Measurements from ENCODE around the gene NELFA. TPM values are rescaled to one million over a fixed set of nuclear protein-coding genes. Genes with fewer than 3 reads are reported as not detected.

NELFA gene
- total and polyA plus RNA-seq, 7 experiments from 2014 or later = 29.2 to 50.1 (median 42.8) TPM

GRCh38 chr4:1976416-1977352 is 32.1 kb downstream of the NELFA start:
- intact Hi-C loops (cut with micrococcal nuclease) = no loop called here
- peaks cover 0 to 5% (median 0%) of the 10 kb centered on the region in 7 donors for H3K4me1 Mint-ChIP-seq
- Histone ChIP-seq H3K36me3 (ENCODE audit: control insufficient read depth in 2 of 3, insufficient read depth in 3 of 3, low read length in 3 of 3) (peaks cover 0 to 77% (median 8%) of the 10 kb centered on the region in 3 experiments), H3K27ac (ENCODE audit: low read depth, low read length) (no peak overlapping the region), H3K4me3 (ENCODE audit: low read length) (no peak overlapping the region), H3K4me1 (ENCODE audit: control insufficient read depth in 2 of 2, insufficient read depth in 2 of 2, low read length in 2 of 2) (no peaks in the 10 kb centered on the region), H3K9me3 (ENCODE audit: control insufficient read depth in 2 of 3, low read length in 3 of 3) (no peaks in the 10 kb centered on the region), H3K27me3 (ENCODE audit: control insufficient read depth in 2 of 2, insufficient read depth in 2 of 2, low read length in 2 of 2) (no peaks in the 10 kb centered on the region)
- no peak for ATAC-seq
- peaks cover 0 to 38% (median 13%) of the 10 kb centered on the region in 5 donors for H3K36me3 Mint-ChIP-seq
- POLR2A ChIA-PET = no interaction called here
- no peaks in the 10 kb centered on the region for H3K27me3 Mint-ChIP-seq
- no peak overlapping the region for H3K27ac Mint-ChIP-seq
- no peak for DNase-seq
- no peak overlapping the region for H3K4me3 Mint-ChIP-seq
- H3K9me3 Mint-ChIP-seq = no peaks in the 10 kb centered on the region
- CTCF ChIA-PET = no interaction called here

- Histone ChIP-seq H3K27me3 (ENCODE audit: control insufficient read depth in 2 of 2, insufficient read depth in 2 of 2, low read length in 2 of 2) (no peaks in the 10 kb centered on the region), H3K9me3 (ENCODE audit: control insufficient read depth in 2 of 3, low read length in 3 of 3) (no peaks in the 10 kb centered on the region), H3K36me3 (ENCODE audit: control insufficient read depth in 2 of 3, insufficient read depth in 3 of 3, low read length in 3 of 3) (peaks cover 0 to 68% (median 8%) of the 10 kb centered on the region in 3 experiments), H3K4me1 (ENCODE audit: control insufficient read depth in 2 of 2, insufficient read depth in 2 of 2, low read length in 2 of 2) (no peaks in the 10 kb centered on the region), H3K4me3 (ENCODE audit: low read length) (no peak overlapping the region), H3K27ac (ENCODE audit: low read depth, low read length) (no peak overlapping the region)
- Mint-ChIP-seq H3K27ac (no peak overlapping the region), H3K27me3 (no peaks in the 10 kb centered on the region), H3K9me3 (no peaks in the 10 kb centered on the region), H3K4me3 (no peak overlapping the region), H3K36me3 (peaks cover 0 to 31% (median 12%) of the 10 kb centered on the region in 5 donors), H3K4me1 (peaks cover 0 to 2% (median 0%) of the 10 kb centered on the region in 7 donors)
- ATAC-seq = no peak
- intact Hi-C loops (cut with micrococcal nuclease) = no loop called here
- no peak for DNase-seq
- POLR2A ChIA-PET = no interaction called here
- CTCF ChIA-PET = no interaction called here
Measured at GRCh38 chr4:1975880-1976279, 32.9 kb downstream of the NELFA start.

- no peak for DNase-seq
- intact Hi-C loops (cut with micrococcal nuclease) = no loop called here
- Mint-ChIP-seq H3K4me3 (no peak overlapping the region), H3K27me3 (no peaks in the 10 kb centered on the region), H3K9me3 (no peaks in the 10 kb centered on the region), H3K4me1 (no peaks in the 10 kb centered on the region), H3K36me3 (peaks cover 0 to 31% (median 11%) of the 10 kb centered on the region in 5 donors), H3K27ac (peak overlapping the region in 1 of 9 donors; percentile 56)
- no peak overlapping the region for H3K27ac ChIP-seq (ENCODE audit: low read depth, low read length)
- peaks cover 0 to 65% (median 6%) of the 10 kb centered on the region in 3 experiments for H3K36me3 ChIP-seq (ENCODE audit: control insufficient read depth in 2 of 3, insufficient read depth in 3 of 3, low read length in 3 of 3)
- no peaks in the 10 kb centered on the region for H3K27me3 ChIP-seq (ENCODE audit: control insufficient read depth in 2 of 2, insufficient read depth in 2 of 2, low read length in 2 of 2)
- CTCF ChIA-PET = no interaction called here
- H3K4me3 ChIP-seq (ENCODE audit: low read length) = no peak overlapping the region
- POLR2A ChIA-PET = no interaction called here
- H3K4me1 ChIP-seq (ENCODE audit: control insufficient read depth in 2 of 2, insufficient read depth in 2 of 2, low read length in 2 of 2) = no peaks in the 10 kb centered on the region
- no peaks in the 10 kb centered on the region for H3K9me3 ChIP-seq (ENCODE audit: control insufficient read depth in 2 of 3, low read length in 3 of 3)
- ATAC-seq = no peak
Measured at GRCh38 chr4:1975391-1975801, 33.4 kb downstream of the NELFA start.

GRCh38 chr4:1974840-1975239 is 33.9 kb downstream of the NELFA start:
- intact Hi-C loops (cut with micrococcal nuclease) = no loop called here
- Mint-ChIP-seq H3K36me3 (peaks cover 0 to 33% (median 11%) of the 10 kb centered on the region in 5 donors), H3K27me3 (no peaks in the 10 kb centered on the region), H3K4me1 (peaks cover 0 to 2% (median 0%) of the 10 kb centered on the region in 7 donors), H3K9me3 (no peaks in the 10 kb centered on the region), H3K27ac (peak overlapping the region in 1 of 9 donors; percentile 37), H3K4me3 (no peak overlapping the region)
- H3K27ac ChIP-seq (ENCODE audit: low read depth, low read length) = no peak overlapping the region
- no peak overlapping the region for H3K4me3 ChIP-seq (ENCODE audit: low read length)
- ChIA-PET POLR2A (no interaction called here), CTCF (no interaction called here)
- DNase-seq (no peak), ATAC-seq (no peak)
- peaks cover 0 to 59% (median 3%) of the 10 kb centered on the region in 3 experiments for H3K36me3 ChIP-seq (ENCODE audit: control insufficient read depth in 2 of 3, insufficient read depth in 3 of 3, low read length in 3 of 3)
- H3K4me1 ChIP-seq (ENCODE audit: control insufficient read depth in 2 of 2, insufficient read depth in 2 of 2, low read length in 2 of 2) = no peaks in the 10 kb centered on the region
- H3K27me3 ChIP-seq (ENCODE audit: control insufficient read depth in 2 of 2, insufficient read depth in 2 of 2, low read length in 2 of 2) = no peaks in the 10 kb centered on the region
- H3K9me3 ChIP-seq (ENCODE audit: control insufficient read depth in 2 of 3, low read length in 3 of 3) = no peaks in the 10 kb centered on the region

- Mint-ChIP-seq H3K9me3 (no peaks in the 10 kb centered on the region), H3K36me3 (peaks cover 0 to 28% (median 4%) of the 10 kb centered on the region in 5 donors), H3K4me3 (no peak overlapping the region), H3K4me1 (peaks cover 0 to 2% (median 0%) of the 10 kb centered on the region in 7 donors), H3K27me3 (no peaks in the 10 kb centered on the region), H3K27ac (peak overlapping the region in 1 of 9 donors; percentile 48)
- no peak overlapping the region for H3K27ac ChIP-seq (ENCODE audit: low read depth, low read length)
- ChIA-PET CTCF (no interaction called here), POLR2A (no interaction called here)
- DNase-seq = no peak
- no peak overlapping the region for H3K4me3 ChIP-seq (ENCODE audit: low read length)
- intact Hi-C loops (cut with micrococcal nuclease) = no loop called here
- no peak for ATAC-seq
- H3K4me1 ChIP-seq (ENCODE audit: control insufficient read depth in 2 of 2, insufficient read depth in 2 of 2, low read length in 2 of 2) = no peaks in the 10 kb centered on the region
- no peaks in the 10 kb centered on the region for H3K9me3 ChIP-seq (ENCODE audit: control insufficient read depth in 2 of 3, low read length in 3 of 3)
- no peaks in the 10 kb centered on the region for H3K27me3 ChIP-seq (ENCODE audit: control insufficient read depth in 2 of 2, insufficient read depth in 2 of 2, low read length in 2 of 2)
- peaks cover 0 to 48% (median 3%) of the 10 kb centered on the region in 3 experiments for H3K36me3 ChIP-seq (ENCODE audit: control insufficient read depth in 2 of 3, insufficient read depth in 3 of 3, low read length in 3 of 3)
Measured at GRCh38 chr4:1973661-1974060, 35.1 kb downstream of the NELFA start.

- intact Hi-C loops (cut with micrococcal nuclease) = no loop called here
- Histone ChIP-seq H3K36me3 (ENCODE audit: control insufficient read depth in 2 of 3, insufficient read depth in 3 of 3, low read length in 3 of 3) (peaks cover 0 to 43% (median 3%) of the 10 kb centered on the region in 3 experiments), H3K27ac (ENCODE audit: low read depth, low read length) (no peak overlapping the region), H3K27me3 (ENCODE audit: control insufficient read depth in 2 of 2, insufficient read depth in 2 of 2, low read length in 2 of 2) (no peaks in the 10 kb centered on the region), H3K9me3 (ENCODE audit: control insufficient read depth in 2 of 3, low read length in 3 of 3) (no peaks in the 10 kb centered on the region), H3K4me1 (ENCODE audit: control insufficient read depth in 2 of 2, insufficient read depth in 2 of 2, low read length in 2 of 2) (no peaks in the 10 kb centered on the region), H3K4me3 (ENCODE audit: low read length) (no peak overlapping the region)
- Mint-ChIP-seq H3K36me3 (peaks cover 0 to 24% (median 4%) of the 10 kb centered on the region in 5 donors), H3K27me3 (no peaks in the 10 kb centered on the region), H3K27ac (no peak overlapping the region), H3K4me3 (no peak overlapping the region), H3K4me1 (peaks cover 0 to 2% (median 0%) of the 10 kb centered on the region in 7 donors), H3K9me3 (no peaks in the 10 kb centered on the region)
- ATAC-seq (no peak), DNase-seq (no peak)
- POLR2A ChIA-PET = no interaction called here
- CTCF ChIA-PET = no interaction called here
Measured at GRCh38 chr4:1973218-1973617, 35.6 kb downstream of the NELFA start.

GRCh38 chr4:1972414-1972813 is 36.4 kb downstream of the NELFA start:
- Mint-ChIP-seq H3K9me3 (no peaks in the 10 kb centered on the region), H3K27me3 (no peaks in the 10 kb centered on the region), H3K4me1 (peaks cover 0 to 2% (median 0%) of the 10 kb centered on the region in 7 donors), H3K4me3 (no peak overlapping the region), H3K36me3 (peaks cover 0 to 24% (median 4%) of the 10 kb centered on the region in 5 donors), H3K27ac (no peak overlapping the region)
- CTCF ChIA-PET = no interaction called here
- Histone ChIP-seq H3K27ac (ENCODE audit: low read depth, low read length) (no peak overlapping the region), H3K4me1 (ENCODE audit: control insufficient read depth in 2 of 2, insufficient read depth in 2 of 2, low read length in 2 of 2) (no peaks in the 10 kb centered on the region), H3K27me3 (ENCODE audit: control insufficient read depth in 2 of 2, insufficient read depth in 2 of 2, low read length in 2 of 2) (no peaks in the 10 kb centered on the region), H3K9me3 (ENCODE audit: control insufficient read depth in 2 of 3, low read length in 3 of 3) (no peaks in the 10 kb centered on the region), H3K4me3 (ENCODE audit: low read length) (no peak overlapping the region), H3K36me3 (ENCODE audit: control insufficient read depth in 2 of 3, insufficient read depth in 3 of 3, low read length in 3 of 3) (peaks cover 0 to 38% (median 3%) of the 10 kb centered on the region in 3 experiments)
- POLR2A ChIA-PET = no interaction called here
- ATAC-seq (no peak), DNase-seq (no peak)
- intact Hi-C loops (cut with micrococcal nuclease) = no loop called here

Measured in naive thymus-derived CD4-positive, alpha-beta T cell (primary cell).